ENCODE results near the gene GLOD5. TPM values are rescaled to one million over a fixed set of nuclear protein-coding genes. Genes with fewer than 3 reads are reported as not detected.
A peak's percentile ranks its signal among the peaks of the same experiment; 100 is the strongest.

GLOD5 gene
- total and polyA plus RNA-seq, 9 of the 15 experiments (the other 6 are each of a cell fraction or from before 2014, with no cell fraction given): 0.27 to 4.4 (median 2.2) TPM

GRCh38 chrX:48800574-48801279 is 39.2 kb downstream of the GLOD5 start (continued):
- TF ChIP-seq ATF2 (CRISPR knock-in tag; IDR thresholded peaks at IDR 0.05) (no peak), NCOR1 (IDR thresholded peaks at IDR 0.05) (no peak), ZNF57 (CRISPR knock-in tag; IDR thresholded peaks at IDR 0.05) (no peak), CHD4 (IDR thresholded peaks at IDR 0.05; ENCODE audit: insufficient read depth, insufficient replicate concordance, low read depth, low read length, poor library complexity, severe bottlenecking) (no peak), RBM34 (IDR thresholded peaks at IDR 0.05; ENCODE audit: borderline replicate concordance, insufficient read depth, low read length) (no peak), HDAC1 (IDR thresholded peaks at IDR 0.05) (peak in 1 of 2 experiments; percentile 91; a peak in 2 of 4 replicates), ZNF143 (CRISPR knock-in tag; IDR thresholded peaks at IDR 0.05) (no peak), KLF6 (CRISPR knock-in tag; IDR thresholded peaks at IDR 0.05; ENCODE audit: borderline replicate concordance) (no peak), ZBTB26 (CRISPR knock-in tag; IDR thresholded peaks at IDR 0.05) (no peak), TAF1 (IDR thresholded peaks at IDR 0.05; ENCODE audit: control insufficient read depth, extremely low read depth, insufficient read depth, low read length, severe bottlenecking) (peak; percentile 67)
- TF ChIP-seq, protein P1, sequence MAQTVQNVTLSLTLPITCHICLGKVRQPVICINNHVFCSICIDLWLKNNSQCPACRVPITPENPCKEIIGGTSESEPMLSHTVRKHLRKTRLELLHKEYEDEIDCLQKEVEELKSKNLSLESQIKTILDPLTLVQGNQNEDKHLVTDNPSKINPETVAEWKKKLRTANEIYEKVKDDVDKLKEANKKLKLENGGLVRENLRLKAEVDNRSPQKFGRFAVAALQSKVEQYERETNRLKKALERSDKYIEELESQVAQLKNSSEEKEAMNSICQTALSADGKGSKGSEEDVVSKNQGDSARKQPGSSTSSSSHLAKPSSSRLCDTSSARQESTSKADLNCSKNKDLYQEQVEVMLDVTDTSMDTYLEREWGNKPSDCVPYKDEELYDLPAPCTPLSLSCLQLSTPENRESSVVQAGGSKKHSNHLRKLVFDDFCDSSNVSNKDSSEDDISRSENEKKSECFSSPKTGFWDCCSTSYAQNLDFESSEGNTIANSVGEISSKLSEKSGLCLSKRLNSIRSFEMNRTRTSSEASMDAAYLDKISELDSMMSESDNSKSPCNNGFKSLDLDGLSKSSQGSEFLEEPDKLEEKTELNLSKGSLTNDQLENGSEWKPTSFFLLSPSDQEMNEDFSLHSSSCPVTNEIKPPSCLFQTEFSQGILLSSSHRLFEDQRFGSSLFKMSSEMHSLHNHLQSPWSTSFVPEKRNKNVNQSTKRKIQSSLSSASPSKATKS (CRISPR knock-in tag; IDR thresholded peaks at IDR 0.05): no peak
- TF ChIP-seq, protein P2, sequence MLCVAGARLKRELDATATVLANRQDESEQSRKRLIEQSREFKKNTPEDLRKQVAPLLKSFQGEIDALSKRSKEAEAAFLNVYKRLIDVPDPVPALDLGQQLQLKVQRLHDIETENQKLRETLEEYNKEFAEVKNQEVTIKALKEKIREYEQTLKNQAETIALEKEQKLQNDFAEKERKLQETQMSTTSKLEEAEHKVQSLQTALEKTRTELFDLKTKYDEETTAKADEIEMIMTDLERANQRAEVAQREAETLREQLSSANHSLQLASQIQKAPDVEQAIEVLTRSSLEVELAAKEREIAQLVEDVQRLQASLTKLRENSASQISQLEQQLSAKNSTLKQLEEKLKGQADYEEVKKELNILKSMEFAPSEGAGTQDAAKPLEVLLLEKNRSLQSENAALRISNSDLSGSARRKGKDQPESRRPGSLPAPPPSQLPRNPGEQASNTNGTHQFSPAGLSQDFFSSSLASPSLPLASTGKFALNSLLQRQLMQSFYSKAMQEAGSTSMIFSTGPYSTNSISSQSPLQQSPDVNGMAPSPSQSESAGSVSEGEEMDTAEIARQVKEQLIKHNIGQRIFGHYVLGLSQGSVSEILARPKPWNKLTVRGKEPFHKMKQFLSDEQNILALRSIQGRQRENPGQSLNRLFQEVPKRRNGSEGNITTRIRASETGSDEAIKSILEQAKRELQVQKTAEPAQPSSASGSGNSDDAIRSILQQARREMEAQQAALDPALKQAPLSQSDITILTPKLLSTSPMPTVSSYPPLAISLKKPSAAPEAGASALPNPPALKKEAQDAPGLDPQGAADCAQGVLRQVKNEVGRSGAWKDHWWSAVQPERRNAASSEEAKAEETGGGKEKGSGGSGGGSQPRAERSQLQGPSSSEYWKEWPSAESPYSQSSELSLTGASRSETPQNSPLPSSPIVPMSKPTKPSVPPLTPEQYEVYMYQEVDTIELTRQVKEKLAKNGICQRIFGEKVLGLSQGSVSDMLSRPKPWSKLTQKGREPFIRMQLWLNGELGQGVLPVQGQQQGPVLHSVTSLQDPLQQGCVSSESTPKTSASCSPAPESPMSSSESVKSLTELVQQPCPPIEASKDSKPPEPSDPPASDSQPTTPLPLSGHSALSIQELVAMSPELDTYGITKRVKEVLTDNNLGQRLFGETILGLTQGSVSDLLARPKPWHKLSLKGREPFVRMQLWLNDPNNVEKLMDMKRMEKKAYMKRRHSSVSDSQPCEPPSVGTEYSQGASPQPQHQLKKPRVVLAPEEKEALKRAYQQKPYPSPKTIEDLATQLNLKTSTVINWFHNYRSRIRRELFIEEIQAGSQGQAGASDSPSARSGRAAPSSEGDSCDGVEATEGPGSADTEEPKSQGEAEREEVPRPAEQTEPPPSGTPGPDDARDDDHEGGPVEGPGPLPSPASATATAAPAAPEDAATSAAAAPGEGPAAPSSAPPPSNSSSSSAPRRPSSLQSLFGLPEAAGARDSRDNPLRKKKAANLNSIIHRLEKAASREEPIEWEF (CRISPR knock-in tag; IDR thresholded peaks at IDR 0.05): peak; percentile 84; the same call in 1 of the 2 replicates
- TF ChIP-seq, protein P3, sequence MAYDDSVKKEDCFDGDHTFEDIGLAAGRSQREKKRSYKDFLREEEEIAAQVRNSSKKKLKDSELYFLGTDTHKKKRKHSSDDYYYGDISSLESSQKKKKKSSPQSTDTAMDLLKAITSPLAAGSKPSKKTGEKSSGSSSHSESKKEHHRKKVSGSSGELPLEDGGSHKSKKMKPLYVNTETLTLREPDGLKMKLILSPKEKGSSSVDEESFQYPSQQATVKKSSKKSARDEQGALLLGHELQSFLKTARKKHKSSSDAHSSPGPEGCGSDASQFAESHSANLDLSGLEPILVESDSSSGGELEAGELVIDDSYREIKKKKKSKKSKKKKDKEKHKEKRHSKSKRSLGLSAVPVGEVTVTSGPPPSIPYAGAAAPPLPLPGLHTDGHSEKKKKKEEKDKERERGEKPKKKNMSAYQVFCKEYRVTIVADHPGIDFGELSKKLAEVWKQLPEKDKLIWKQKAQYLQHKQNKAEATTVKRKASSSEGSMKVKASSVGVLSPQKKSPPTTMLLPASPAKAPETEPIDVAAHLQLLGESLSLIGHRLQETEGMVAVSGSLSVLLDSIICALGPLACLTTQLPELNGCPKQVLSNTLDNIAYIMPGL (CRISPR knock-in tag; IDR thresholded peaks at IDR 0.05): no peak
